ENCODE measurements around the gene CHCHD2. TPM values are rescaled to one million over a fixed set of nuclear protein-coding genes. Genes with fewer than 3 reads are reported as not detected.
"Not testable (repeated sequence)": the region's sequence is repeated elsewhere in the genome, so short reads cannot be mapped to it uniquely, and the experiment has no call there.

Gene CHCHD2
- total RNA-seq, 1 donor from 2014 or later = 468 TPM

GRCh38 chr7:56079450-56080185 is 26.7 kb downstream of the CHCHD2 start:
- peak; percentile 86 for DNase-seq
- Histone ChIP-seq H3K27ac (replicated peaks) (peak overlapping the region; percentile 95), H3K27me3 (ENCODE audit: low read depth) (no peaks in the 10 kb centered on the region), H3K36me3 (peaks cover 25% of the 10 kb centered on the region), H3K4me3 (peak overlapping the region; percentile 23), H3K9me3 (replicated peaks) (no peaks in the 10 kb centered on the region), H3K4me1 (peaks cover 60% of the 10 kb centered on the region)
- peak; percentile 94 for TF ChIP-seq CTCF (IDR thresholded peaks at IDR 0.05; ENCODE audit: borderline replicate concordance)
- intact Hi-C loops (cut with micrococcal nuclease) = no loop called here

GRCh38 chr7:56078196-56078595 is 28.1 kb downstream of the CHCHD2 start:
- no peak overlapping the region for H3K4me3 ChIP-seq
- no peaks in the 10 kb centered on the region for H3K9me3 ChIP-seq (replicated peaks)
- TF ChIP-seq CTCF (IDR thresholded peaks at IDR 0.05; ENCODE audit: borderline replicate concordance) = no peak
- H3K4me1 ChIP-seq = peaks cover 59% of the 10 kb centered on the region
- H3K27ac ChIP-seq (replicated peaks) = peak overlapping the region; percentile 95
- intact Hi-C loops (cut with micrococcal nuclease) = no loop called here
- DNase-seq = no peak
- H3K27me3 ChIP-seq (ENCODE audit: low read depth) = no peaks in the 10 kb centered on the region
- peaks cover 25% of the 10 kb centered on the region for H3K36me3 ChIP-seq

- peaks cover 53% of the 10 kb centered on the region for H3K4me1 ChIP-seq
- intact Hi-C loops (cut with micrococcal nuclease) = no loop called here
- TF ChIP-seq CTCF (IDR thresholded peaks at IDR 0.05; ENCODE audit: borderline replicate concordance) = no peak
- H3K9me3 ChIP-seq (replicated peaks) = no peaks in the 10 kb centered on the region
- peak overlapping the region; percentile 95 for H3K27ac ChIP-seq (replicated peaks)
- H3K27me3 ChIP-seq (ENCODE audit: low read depth) = no peaks in the 10 kb centered on the region
- no peak for DNase-seq
- H3K4me3 ChIP-seq = no peak overlapping the region
- H3K36me3 ChIP-seq = peaks cover 28% of the 10 kb centered on the region
Measured at GRCh38 chr7:56077681-56078080, 28.6 kb downstream of the CHCHD2 start.

- H3K36me3 ChIP-seq = peaks cover 35% of the 10 kb centered on the region
Measured at GRCh38 chr7:56074371-56074791, 31.9 kb downstream of the CHCHD2 start.

GRCh38 chr7:56066376-56066775 is 39.9 kb downstream of the CHCHD2 start:
- H3K4me1 ChIP-seq = peaks cover 32% of the 10 kb centered on the region
- H3K9me3 ChIP-seq (replicated peaks); intact Hi-C loops (cut with micrococcal nuclease); H3K27ac ChIP-seq (replicated peaks); H3K27me3 ChIP-seq (ENCODE audit: low read depth); H3K4me3 ChIP-seq; DNase-seq: not testable (repeated sequence)
- peaks cover 51% of the 10 kb centered on the region for H3K36me3 ChIP-seq

More at GRCh38 chr7:56074371-56074791, 31.9 kb downstream of the CHCHD2 start:
- H3K4me1 ChIP-seq = peaks cover 25% of the 10 kb centered on the region
- no peaks in the 10 kb centered on the region for H3K27me3 ChIP-seq (ENCODE audit: low read depth)
- no peaks in the 10 kb centered on the region for H3K9me3 ChIP-seq (replicated peaks)
- TF ChIP-seq CTCF (IDR thresholded peaks at IDR 0.05; ENCODE audit: borderline replicate concordance) = peak; percentile 97
- H3K4me3 ChIP-seq = no peak overlapping the region
- intact Hi-C loops (cut with micrococcal nuclease) = loop anchor here (5.0 kb wide), 1 partner anchor 77 kb away; no protein-coding TSS in a partner anchor
- H3K27ac ChIP-seq (replicated peaks) = peak overlapping the region; percentile 42
- DNase-seq = peak; percentile 84
